HEK293T (cell line): ENCODE data around the gene ZDHHC9.

Source experiments
- CTCF ChIA-PET: fragments of 350-600 bp; formaldehyde crosslinking; extraction: SDS; loops from one replicate; lab custom pipeline; 2021; ENCODE audit warnings: antibody characterized with exemption, inconsistent platforms; lab: Yijun Ruan, JAX
- POLR2A ChIA-PET: fragments of 350-600 bp; formaldehyde crosslinking; extraction: SDS; loops from one replicate; lab custom pipeline; 2020; ENCODE audit warnings: antibody characterized with exemption, inconsistent platforms; lab: Yijun Ruan, JAX
- DNase-seq: peaks from one replicate; pipeline ENCODE4 v3.0.0; 2012; ENCODE audit warnings: mixed read lengths; ENCODE audit errors: extremely low spot score
- ARNT ChIP-seq: fragments of 450-650 bp; IDR thresholded peaks from 2 replicates; pipeline ENCODE4 v1.6.1; 2017; ENCODE audit warnings: mild to moderate bottlenecking
- BHLHE40 ChIP-seq: fragments of 450-650 bp; IDR thresholded peaks from 2 replicates; pipeline ENCODE4 v1.6.1; 2016; ENCODE audit warnings: mild to moderate bottlenecking, moderate library complexity, borderline replicate concordance
- CTBP1 ChIP-seq: fragments of 450-650 bp; IDR thresholded peaks from 2 replicates; pipeline ENCODE4 v1.6.1; 2016; ENCODE audit warnings: borderline replicate concordance
- ELF4 ChIP-seq: fragments of 450-650 bp; IDR thresholded peaks from 2 replicates; pipeline ENCODE4 v1.6.1; 2017; ENCODE audit warnings: antibody characterized with exemption
- FOXA1 ChIP-seq: fragments of 450-650 bp; IDR thresholded peaks from 2 replicates; pipeline ENCODE4 v1.6.1; 2016; ENCODE audit warnings: mild to moderate bottlenecking
- FOXK2 ChIP-seq: fragments of 450-650 bp; IDR thresholded peaks from 2 replicates; pipeline ENCODE4 v1.6.1; 2016; ENCODE audit warnings: mild to moderate bottlenecking
- FOXM1 ChIP-seq: fragments of 450-650 bp; IDR thresholded peaks from 2 replicates; pipeline ENCODE4 v1.6.1; 2017; ENCODE audit warnings: mild to moderate bottlenecking, borderline replicate concordance
- HDGF ChIP-seq: fragments of 450-650 bp; IDR thresholded peaks from 2 replicates; pipeline ENCODE4 v1.6.1; 2017; ENCODE audit warnings: antibody characterized with exemption, borderline replicate concordance
- L3MBTL2 ChIP-seq: fragments of 450-650 bp; conservative IDR thresholded peaks from 2 replicates; pipeline ENCODE4 v1.6.1; 2016; ENCODE audit warnings: mild to moderate bottlenecking
- LEF1 ChIP-seq: fragments of 450-650 bp; IDR thresholded peaks from 2 replicates; pipeline ENCODE4 v1.6.1; 2017; ENCODE audit warnings: mild to moderate bottlenecking, borderline replicate concordance
- NFRKB ChIP-seq: fragments of 450-650 bp; IDR thresholded peaks from 2 replicates; pipeline ENCODE4 v1.6.1; 2016; ENCODE audit warnings: mild to moderate bottlenecking, moderate library complexity
- PKNOX1 ChIP-seq: fragments of 450-650 bp; IDR thresholded peaks from 2 replicates; pipeline ENCODE4 v1.6.1; 2016
- SP1 ChIP-seq: fragments of 450-650 bp; IDR thresholded peaks from 2 replicates; pipeline ENCODE4 v1.6.1; 2017
- SUZ12 ChIP-seq: fragments of 450-650 bp; IDR thresholded peaks from 2 replicates; pipeline ENCODE4 v1.6.1; 2016; ENCODE audit warnings: mild to moderate bottlenecking
- TARDBP ChIP-seq: fragments of 450-650 bp; IDR thresholded peaks from 2 replicates; pipeline ENCODE4 v1.6.1; 2016
- ZNF384 ChIP-seq: fragments of 450-650 bp; IDR thresholded peaks from 2 replicates; pipeline ENCODE4 v1.6.1; 2016

The ZDHHC9 gene

GRCh38 chrX:129780441-129781105 is 63.1 kb downstream of the ZDHHC9 start:
- no peak for TF ChIP-seq ARNT
- TF ChIP-seq SUZ12: no peak
- no peak for TF ChIP-seq SP1
- no peak for TF ChIP-seq PKNOX1
- TF ChIP-seq NFRKB: no peak
- no peak for TF ChIP-seq ELF4
- no peak for TF ChIP-seq BHLHE40
- no peak for TF ChIP-seq LEF1
- no peak for TF ChIP-seq HDGF
- no peak for TF ChIP-seq FOXA1
- no peak for TF ChIP-seq FOXK2
- TF ChIP-seq CTBP1: no peak
- TF ChIP-seq L3MBTL2: no peak
- TF ChIP-seq FOXM1: no peak
- TF ChIP-seq TARDBP: no peak
- DNase-seq: no peak
- CTCF ChIA-PET: no interaction called here
- POLR2A ChIA-PET: no interaction called here

GRCh38 chrX:129779747-129780146 is 63.9 kb downstream of the ZDHHC9 start, which contains the start of gene SASH3:
Gene SASH3, plus strand, starts transcription at chrX:129779949. Its CDS starts 149 bp downstream, at chrX:129780098.
- ChIA-PET CTCF (no interaction called here), POLR2A (no interaction called here)
- no peak for DNase-seq

GRCh38 chrX:129779086-129779672 is 64.5 kb downstream of the ZDHHC9 start:
- CTCF ChIA-PET: no interaction called here
- DNase-seq: no peak
- POLR2A ChIA-PET: no interaction called here
- TF ChIP-seq NFRKB: no peak
- no peak for TF ChIP-seq SUZ12
- TF ChIP-seq ARNT: no peak
- no peak for TF ChIP-seq TARDBP
- TF ChIP-seq ZNF384: no peak
- no peak for TF ChIP-seq FOXK2
- TF ChIP-seq HDGF: no peak
- no peak for TF ChIP-seq FOXM1
- no peak for TF ChIP-seq CTBP1
- no peak for TF ChIP-seq PKNOX1
- TF ChIP-seq FOXA1: no peak
- TF ChIP-seq L3MBTL2: no peak
- TF ChIP-seq LEF1: no peak
- no peak for TF ChIP-seq ELF4
- TF ChIP-seq BHLHE40: no peak

More at GRCh38 chrX:129779747-129780146, 63.9 kb downstream of the ZDHHC9 start, which contains the start of gene SASH3:
- TF ChIP-seq ELF4 (no peak), BHLHE40 (no peak), FOXK2 (no peak), SUZ12 (no peak), ARNT (no peak), LEF1 (no peak), NFRKB (no peak), FOXA1 (no peak), PKNOX1 (no peak), TARDBP (no peak), HDGF (no peak), FOXM1 (no peak), ZNF384 (no peak), CTBP1 (no peak), L3MBTL2 (no peak), SP1 (no peak)

GRCh38 chrX:129777218-129778030 is 66.3 kb downstream of the ZDHHC9 start:
- DNase-seq: no peak
- TF ChIP-seq FOXM1 (no peak), ZNF384 (no peak), NFRKB (no peak), L3MBTL2 (no peak)
- ChIA-PET CTCF (no interaction called here), POLR2A (interaction anchor here (1.1 kb wide), 1 partner anchor 10 kb away, joined by 3 read pairs; no protein-coding TSS in a partner anchor)

GRCh38 chrX:129773649-129774458 is 69.8 kb downstream of the ZDHHC9 start:
- POLR2A ChIA-PET: no interaction called here
- DNase-seq: no peak
- CTCF ChIA-PET: no interaction called here
- TF ChIP-seq HDGF: no peak
- no peak for TF ChIP-seq L3MBTL2
- TF ChIP-seq CTBP1: no peak
- TF ChIP-seq ZNF384: no peak
- no peak for TF ChIP-seq FOXA1
- TF ChIP-seq SP1: no peak
- no peak for TF ChIP-seq NFRKB
- no peak for TF ChIP-seq TARDBP
- TF ChIP-seq LEF1: no peak
- no peak for TF ChIP-seq PKNOX1
- TF ChIP-seq FOXK2: no peak
- no peak for TF ChIP-seq FOXM1
- no peak for TF ChIP-seq ELF4
